H9 (cell line): ENCODE data around the gene MICAL3. TPM values are rescaled to one million over a fixed set of nuclear protein-coding genes. Genes with fewer than 3 reads are reported as not detected.

Experiments
- DNase-seq: peaks from one replicate; pipeline ENCODE4 v3.0.0-alpha.2; 2017
- H2AFZ ChIP-seq: one replicate; pipeline ENCODE4 v1.6.1; 2013; ENCODE audit warnings: mild to moderate bottlenecking, low read length, control low read depth, moderate library complexity
- H2AK5ac ChIP-seq: 2 replicates; pipeline ENCODE4 v1.6.1; 2013; ENCODE audit warnings: low read length, control low read depth, mixed read lengths; ENCODE audit not compliant: insufficient read length
- H2BK120ac ChIP-seq: one replicate; pipeline ENCODE4 v1.6.1; 2013; ENCODE audit warnings: low read depth, mild to moderate bottlenecking, low read length, control low read depth, inconsistent platforms; ENCODE audit not compliant: poor library complexity, severe bottlenecking
- H2BK12ac ChIP-seq: 2 replicates; pipeline ENCODE4 v1.6.1; 2013; ENCODE audit warnings: low read length, control low read depth, mixed read lengths, low read depth; ENCODE audit not compliant: insufficient read length
- H2BK15ac ChIP-seq: 2 replicates; pipeline ENCODE4 v1.6.1; 2013; ENCODE audit warnings: low read depth, low read length, control low read depth
- H2BK20ac ChIP-seq: one replicate; pipeline ENCODE4 v1.6.1; 2013; ENCODE audit warnings: low read depth, mild to moderate bottlenecking, low read length, control low read depth, inconsistent platforms; ENCODE audit not compliant: poor library complexity, severe bottlenecking
- H2BK5ac ChIP-seq: 2 replicates; pipeline ENCODE4 v1.6.1; 2013; ENCODE audit warnings: low read length, control low read depth, mixed read lengths; ENCODE audit not compliant: insufficient read length
- H3K14ac ChIP-seq: 2 replicates; pipeline ENCODE4 v1.6.1; 2013; ENCODE audit warnings: low read length, control low read depth; ENCODE audit not compliant: insufficient read depth
- H3K18ac ChIP-seq: 2 replicates; pipeline ENCODE4 v1.6.1; 2013; ENCODE audit warnings: low read depth, mild to moderate bottlenecking, mixed read lengths, low read length, control low read depth; ENCODE audit not compliant: insufficient read length
- H3K23ac ChIP-seq: 2 replicates; pipeline ENCODE4 v1.6.1; 2013; ENCODE audit warnings: low read length, control low read depth, mixed read lengths, low read depth; ENCODE audit not compliant: insufficient read length
- H3K23me2 ChIP-seq: 2 replicates; pipeline ENCODE4 v1.6.1; 2013; ENCODE audit warnings: low read depth, mild to moderate bottlenecking, mixed read lengths, low read length, control low read depth; ENCODE audit not compliant: insufficient read length, poor library complexity, severe bottlenecking
- H3K27ac ChIP-seq: 2 replicates; pipeline ENCODE4 v1.5.1; 2013; ENCODE audit warnings: low read length, control low read depth, mixed read lengths, low read depth; ENCODE audit not compliant: insufficient read length
- H3K27me3 ChIP-seq: 2 replicates; pipeline ENCODE4 v1.6.1; 2013; ENCODE audit warnings: low read length, control low read depth, inconsistent platforms; ENCODE audit not compliant: insufficient read depth
- H3K4ac ChIP-seq: 2 replicates; pipeline ENCODE4 v1.6.1; 2013; ENCODE audit warnings: low read depth, mild to moderate bottlenecking, control low read depth, inconsistent platforms, low read length, moderate library complexity
- H3K4me1 ChIP-seq: 2 replicates; pipeline ENCODE4 v1.6.1; 2013; ENCODE audit warnings: low read length, control low read depth, inconsistent platforms; ENCODE audit not compliant: insufficient read depth
- H3K4me2 ChIP-seq: 2 replicates; pipeline ENCODE4 v1.6.1; 2013; ENCODE audit warnings: low read length, control low read depth, mixed read lengths; ENCODE audit not compliant: insufficient read length, insufficient read depth
- H3K56ac ChIP-seq: 2 replicates; pipeline ENCODE4 v1.6.1; 2013; ENCODE audit warnings: low read depth, mild to moderate bottlenecking, mixed read lengths, low read length, control low read depth; ENCODE audit not compliant: insufficient read length
- H3K79me1 ChIP-seq: 2 replicates; pipeline ENCODE4 v1.6.1; 2013; ENCODE audit warnings: low read depth, mild to moderate bottlenecking, moderate library complexity, low read length, control low read depth, inconsistent platforms; ENCODE audit not compliant: insufficient read depth, poor library complexity, severe bottlenecking
- H3K79me2 ChIP-seq: 2 replicates; pipeline ENCODE4 v1.6.1; 2013; ENCODE audit warnings: low read length, control low read depth, inconsistent platforms; ENCODE audit not compliant: insufficient read depth
- H3K9ac ChIP-seq: 2 replicates; pipeline ENCODE4 v1.6.1; 2013; ENCODE audit warnings: low read length, control low read depth, mixed read lengths; ENCODE audit not compliant: insufficient read length; ENCODE audit errors: extremely low read depth
- H3K9me3 ChIP-seq: one replicate; pipeline ENCODE4 v1.6.1; 2013; ENCODE audit warnings: low read depth, low read length, inconsistent platforms; ENCODE audit not compliant: control insufficient read depth
- H3T11ph ChIP-seq: one replicate; pipeline ENCODE4 v1.6.1; 2013; ENCODE audit warnings: mild to moderate bottlenecking, low read length, control low read depth, inconsistent platforms
- H4K20me1 ChIP-seq: one replicate; pipeline ENCODE4 v1.6.1; 2013; ENCODE audit not compliant: control insufficient read depth, insufficient read length, insufficient read depth
- H4K5ac ChIP-seq: 2 replicates; pipeline ENCODE4 v1.6.1; 2013; ENCODE audit warnings: low read depth, mild to moderate bottlenecking, mixed read lengths, low read length, control low read depth; ENCODE audit not compliant: insufficient read length
- H4K8ac ChIP-seq: replicated peaks from 2 replicates; pipeline ENCODE4 v1.6.1; 2013; ENCODE audit warnings: low read length, control low read depth, mixed read lengths, low read depth; ENCODE audit not compliant: insufficient read length
- H4K91ac ChIP-seq: 2 replicates; pipeline ENCODE4 v1.6.1; 2013; ENCODE audit warnings: low read depth, mild to moderate bottlenecking, moderate library complexity, mixed read lengths, low read length, control low read depth; ENCODE audit not compliant: insufficient read length
- H3K27ac Mint-ChIP-seq, 3 experiments: 2 replicates in 2 of 3; 3 replicates in 1 of 3; pipeline ENCODE4 v1.8.0; 2020 to 2021; ENCODE audit warnings: mixed read lengths in 3 of 3, mild to moderate bottlenecking in 1 of 3, moderate library complexity in 1 of 3
- H3K27me3 Mint-ChIP-seq: 2 replicates; pipeline ENCODE4 v1.8.0; 2021; ENCODE audit warnings: low read depth, mild to moderate bottlenecking, moderate library complexity, mixed read lengths
- H3K36me3 Mint-ChIP-seq, 3 experiments: 2 replicates in 2 of 3; 3 replicates in 1 of 3; pipeline ENCODE4 v1.8.0; 2020 to 2021; ENCODE audit warnings: low read depth in 3 of 3, mixed read lengths in 3 of 3; ENCODE audit not compliant: insufficient read depth in 1 of 3
- H3K4me1 Mint-ChIP-seq, 2 experiments: 2 replicates each; pipeline ENCODE4 v1.8.0; 2020; ENCODE audit warnings: mixed read lengths in 2 of 2
- H3K4me3 Mint-ChIP-seq, 2 experiments: 2 replicates in 1 of 2; 3 replicates in 1 of 2; pipeline ENCODE4 v1.8.0; 2020 to 2021; ENCODE audit warnings: mild to moderate bottlenecking in 2 of 2, mixed read lengths in 2 of 2, moderate library complexity in 1 of 2
- H3K9me3 Mint-ChIP-seq, 2 experiments: 2 replicates in 1 of 2; 3 replicates in 1 of 2; pipeline ENCODE4 v1.8.0; 2020; ENCODE audit warnings: mild to moderate bottlenecking in 2 of 2, mixed read lengths in 2 of 2, moderate library complexity in 1 of 2
- WGBS: extraction: QIAGEN DNeasy Blood & Tissue Kit; methylation state at CpG from one replicate; pipeline ENCODE4 v1.1.7; 2013; ENCODE audit warnings: missing lambda C conversion rate, low lambda C conversion rate, mixed read lengths; ENCODE audit not compliant: insufficient read length; ENCODE audit errors: extremely low coverage; 5-methylcytosine and 5-hydroxymethylcytosine counted together
- total RNA-seq: library from RNA; stranded (reverse); gene quantifications from 2 replicates; pipeline ENCODE4 v1.2.1, GENCODE V29; 2021
- TF ChIP-seq, protein P1 (sequence below): fragments of 200-600 bp; sonication (generic); conservative IDR thresholded peaks from 3 replicates; pipeline ENCODE4 v1.8.0; 2021; ENCODE audit warnings: antibody characterized with exemption, mild to moderate bottlenecking

Gene MICAL3
- total RNA-seq, 1 experiment from 2014 or later = 50.2 TPM

DNA sequence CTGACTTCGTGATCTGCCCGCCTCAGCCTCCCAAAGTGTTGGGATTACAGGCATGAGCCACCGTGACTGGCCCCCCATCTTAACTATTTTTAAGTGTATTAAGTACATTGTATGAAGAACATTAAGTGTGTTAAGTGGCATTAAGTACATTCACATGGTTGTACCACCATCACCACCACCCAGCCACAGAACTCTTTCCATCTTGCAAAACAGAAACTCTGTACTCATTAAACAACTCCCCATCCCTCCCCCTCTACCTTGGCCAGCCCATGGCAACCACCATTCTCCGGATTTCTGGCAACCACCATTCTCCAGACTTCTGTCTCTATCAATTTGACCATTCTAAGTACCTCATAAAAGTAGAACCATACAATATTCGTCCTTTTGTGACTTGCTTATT is 35.6 kb upstream of the MICAL3 start:
- no peaks in the 10 kb centered on the region for H3K4me1 ChIP-seq
- no peak overlapping the region for H3T11ph ChIP-seq
- no peak overlapping the region for H3K14ac ChIP-seq
- DNase-seq = no peak
- H4K8ac ChIP-seq = no peak overlapping the region
- H3K9me3 ChIP-seq = no peaks in the 10 kb centered on the region
- H3K27me3 Mint-ChIP-seq = peaks cover 25% of the 10 kb centered on the region
- H3K56ac ChIP-seq = no peak overlapping the region
- no peaks in the 10 kb centered on the region for H3K9me3 Mint-ChIP-seq
- H2BK12ac ChIP-seq = no peak overlapping the region
- H3K4me2 ChIP-seq = no peak overlapping the region
- H3K23me2 ChIP-seq = no peaks in the 10 kb centered on the region
- H3K23ac ChIP-seq = no peak overlapping the region
- H2BK5ac ChIP-seq = no peak overlapping the region
- H4K5ac ChIP-seq = no peak overlapping the region
- no CpG with 5 or more reads among the region's 5 CpGs for WGBS
- no peaks in the 10 kb centered on the region for H3K79me2 ChIP-seq
- H2AK5ac ChIP-seq = no peak overlapping the region
- TF ChIP-seq, protein P1, sequence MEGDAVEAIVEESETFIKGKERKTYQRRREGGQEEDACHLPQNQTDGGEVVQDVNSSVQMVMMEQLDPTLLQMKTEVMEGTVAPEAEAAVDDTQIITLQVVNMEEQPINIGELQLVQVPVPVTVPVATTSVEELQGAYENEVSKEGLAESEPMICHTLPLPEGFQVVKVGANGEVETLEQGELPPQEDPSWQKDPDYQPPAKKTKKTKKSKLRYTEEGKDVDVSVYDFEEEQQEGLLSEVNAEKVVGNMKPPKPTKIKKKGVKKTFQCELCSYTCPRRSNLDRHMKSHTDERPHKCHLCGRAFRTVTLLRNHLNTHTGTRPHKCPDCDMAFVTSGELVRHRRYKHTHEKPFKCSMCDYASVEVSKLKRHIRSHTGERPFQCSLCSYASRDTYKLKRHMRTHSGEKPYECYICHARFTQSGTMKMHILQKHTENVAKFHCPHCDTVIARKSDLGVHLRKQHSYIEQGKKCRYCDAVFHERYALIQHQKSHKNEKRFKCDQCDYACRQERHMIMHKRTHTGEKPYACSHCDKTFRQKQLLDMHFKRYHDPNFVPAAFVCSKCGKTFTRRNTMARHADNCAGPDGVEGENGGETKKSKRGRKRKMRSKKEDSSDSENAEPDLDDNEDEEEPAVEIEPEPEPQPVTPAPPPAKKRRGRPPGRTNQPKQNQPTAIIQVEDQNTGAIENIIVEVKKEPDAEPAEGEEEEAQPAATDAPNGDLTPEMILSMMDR = no peak
- no peak overlapping the region for H2BK15ac ChIP-seq
- H3K27me3 ChIP-seq = no peaks in the 10 kb centered on the region
- H3K27ac ChIP-seq = no peak overlapping the region
- H2BK20ac ChIP-seq = no peak overlapping the region
- peaks cover 13 to 14% of the 10 kb centered on the region in 2 experiments for H3K4me1 Mint-ChIP-seq
- H3K18ac ChIP-seq = no peak overlapping the region
- H3K36me3 Mint-ChIP-seq = no peaks in the 10 kb centered on the region
- H3K27ac Mint-ChIP-seq = no peak overlapping the region
- no peak overlapping the region for H4K91ac ChIP-seq
- H3K4ac ChIP-seq = no peak overlapping the region
- H3K4me3 Mint-ChIP-seq = no peak overlapping the region
- no peak overlapping the region for H2BK120ac ChIP-seq
- H3K79me1 ChIP-seq = no peaks in the 10 kb centered on the region
- H3K9ac ChIP-seq = no peak overlapping the region
- H2AFZ ChIP-seq = no peak overlapping the region
- H4K20me1 ChIP-seq = peaks cover 3% of the 10 kb centered on the region
